Right lobe of liver (tissue), 6 donors: Measurements from ENCODE around the gene SOCS7. TPM values are rescaled to one million over a fixed set of nuclear protein-coding genes. Genes with fewer than 3 reads are reported as not detected.

Experiments
- ATAC-seq, 4 donors: fragments of 200-7000 bp; cut with Tn5 transposase; one replicate each; pipeline ENCODE4 v1.9.1; 2020; ENCODE audit warnings: mild to moderate bottlenecking in 4 of 4, moderate library complexity in 4 of 4
- DNase-seq, 3 donors: peaks; one replicate each; pipeline ENCODE4 v3.0.0-alpha.2; 2020
- H3K27ac ChIP-seq, 3 donors: fragments of 200-600 bp; one replicate each; pipeline ENCODE4 v1.8.0; 2022
- H3K27me3 ChIP-seq, 2 donors: fragments of 200-600 bp; one replicate each; pipeline ENCODE4 v1.8.0; 2022
- H3K36me3 ChIP-seq, 4 donors: fragments of 200-600 bp; sonication (generic) in 1 of 4; one replicate each; pipeline versions ENCODE4 v1.5.1 to v1.8.0; 2017 to 2022; ENCODE audit warnings: control low read depth in 1 of 4
- H3K4me1 ChIP-seq, 4 donors: fragments of 200-600 bp; sonication (generic) in 1 of 4; one replicate each; pipeline versions ENCODE4 v1.5.1 to v1.8.0; 2017 to 2022; ENCODE audit warnings: control low read depth in 1 of 4
- H3K4me3 ChIP-seq, 3 donors: fragments of 200-600 bp; one replicate each; pipeline ENCODE4 v1.8.0; 2022
- H3K9me3 ChIP-seq, 4 donors: fragments of 200-600 bp; sonication (generic) in 1 of 4; one replicate each; pipeline versions ENCODE4 v1.5.1 to v1.8.0; 2017 to 2022; ENCODE audit warnings: control low read depth in 1 of 4
- CTCF ChIP-seq, 4 donors: fragments of 200-600 bp in 3 of 4; fragments of 450-650 bp in 1 of 4; IDR thresholded peaks; one replicate each; pipeline versions ENCODE4 v1.5.1 to v1.8.0; 2016 to 2022; ENCODE audit warnings: antibody characterized with exemption in 4 of 4, mild to moderate bottlenecking in 2 of 4
- POLR2A ChIP-seq: fragments of 450-650 bp; IDR thresholded peaks from one replicate; pipeline ENCODE4 v1.6.1; 2017; ENCODE audit warnings: antibody characterized with exemption, mild to moderate bottlenecking
- WGBS: methylation state at CpG from one replicate; pipeline ENCODE4 v1.1.6; 2018; ENCODE audit warnings: low coverage, low lambda C conversion rate; ENCODE audit not compliant: insufficient coverage; ENCODE audit errors: missing lambda C conversion rate; 5-methylcytosine and 5-hydroxymethylcytosine counted together
- intact Hi-C, 2 donors: fragments of 100-400 bp; cut with DNase I; formaldehyde crosslinking; loops; one replicate each; pipeline versions ENCODE4 v1.11.2 to v1.14.1; 2022
- total RNA-seq, 6 experiments: library from RNA; depleted of rRNA in 2 of 6; stranded (reverse); fragments of >200 nt in 2 of 6; fragmentation: NEBNext Ultra II Directional in 3 of 6; extraction: Animal tissue kit (Norgen Biotek cat#: 25700) in 3 of 6; gene quantifications; one replicate each; pipeline versions ENCODE4 v1.1.0 to v1.2.4, GENCODE V29; 2016 to 2023
- donor health status: DM: no; HTN: yes; CAD: no.
- donor health status: DM: no; HTN: no; CAD: no.
- donor health status: DM: no; HTN: no; CAD: no.
- donor health status: DM: no; HTN: yes; CAD: no.
- donor health status: DM: no; HTN: yes; CAD: no.

The SOCS7 gene
- total RNA-seq, 6 experiments from 2014 or later: 2.2 to 6.0 (median 4.3) TPM

GRCh38 chr17:38322897-38323296 lies 28.7 kb upstream of the SOCS7 start:
- Histone ChIP-seq H3K4me1 (no peaks in the 10 kb centered on the region), H3K9me3 (no peaks in the 10 kb centered on the region), H3K4me3 (no peak overlapping the region), H3K27ac (no peak overlapping the region), H3K27me3 (no peaks in the 10 kb centered on the region), H3K36me3 (peaks cover 0 to 26% (median 5%) of the 10 kb centered on the region in 4 donors)
- DNase-seq (no peak), ATAC-seq (no peak)
- WGBS: 100% methylated on average over 1 of the region's 1 CpG
- no peak for TF ChIP-seq POLR2A
- TF ChIP-seq CTCF (IDR thresholded peaks at IDR 0.05): no peak
- intact Hi-C loops: no loop called here

GRCh38 chr17:38324141-38324697 lies 27.4 kb upstream of the SOCS7 start:
- Histone ChIP-seq H3K27ac (no peak overlapping the region), H3K27me3 (no peaks in the 10 kb centered on the region), H3K36me3 (peaks cover 0 to 26% (median 5%) of the 10 kb centered on the region in 4 donors), H3K9me3 (no peaks in the 10 kb centered on the region), H3K4me1 (no peaks in the 10 kb centered on the region), H3K4me3 (no peak overlapping the region)
- ATAC-seq (no peak), DNase-seq (peak in 1 of 3 donors; percentile 24)
- intact Hi-C loops: no loop called here
- TF ChIP-seq POLR2A (no peak), CTCF (IDR thresholded peaks at IDR 0.05) (no peak)
- WGBS: 20% methylated on average over 1 of the region's 3 CpGs

- TF ChIP-seq POLR2A (no peak), CTCF (IDR thresholded peaks at IDR 0.05) (no peak)
- Histone ChIP-seq H3K9me3 (no peaks in the 10 kb centered on the region), H3K4me3 (no peak overlapping the region), H3K27me3 (no peaks in the 10 kb centered on the region), H3K4me1 (no peaks in the 10 kb centered on the region), H3K27ac (no peak overlapping the region), H3K36me3 (peaks cover 0 to 26% (median 5%) of the 10 kb centered on the region in 4 donors)
- ATAC-seq (no peak), DNase-seq (no peak)
- whole genome bisulfite sequencing: 93% methylated on average over 2 of the region's 2 CpGs
- intact Hi-C loops: no loop called here
Measured at GRCh38 chr17:38324772-38325171, 26.9 kb upstream of the SOCS7 start.

GRCh38 chr17:38325221-38325851 lies 26.3 kb upstream of the SOCS7 start:
- DNase-seq (peak in 1 of 3 donors; percentile 23), ATAC-seq (no peak)
- 43% methylated on average over 5 of the region's 5 CpGs for WGBS
- H3K4me1 ChIP-seq: no peaks in the 10 kb centered on the region
- no peak overlapping the region for H3K4me3 ChIP-seq
- H3K36me3 ChIP-seq: peaks cover 0 to 24% (median 5%) of the 10 kb centered on the region in 4 donors
- no peaks in the 10 kb centered on the region for H3K27me3 ChIP-seq
- H3K9me3 ChIP-seq: no peaks in the 10 kb centered on the region
- intact Hi-C loops: no loop called here
- H3K27ac ChIP-seq: no peak overlapping the region
- TF ChIP-seq POLR2A (no peak), CTCF (IDR thresholded peaks at IDR 0.05) (no peak)
